Activated CD4-positive, alpha-beta T cell treated with anti-CD3 and anti-CD28 coated beads for 36 hours (primary cell): ENCODE results near the gene SMYD3. TPM values are rescaled to one million over a fixed set of nuclear protein-coding genes. Genes with fewer than 3 reads are reported as not detected.

Experiments
- ATAC-seq: fragments of 200-7000 bp; cut with Tn5 transposase; one replicate; pipeline ENCODE4 v1.10.0; 2021; ENCODE audit warnings: mild to moderate bottlenecking, moderate library complexity
- CTCF ChIA-PET: fragments of 350-600 bp; sonication (Branson Sonifier 250); formaldehyde crosslinking; loops from one replicate; lab custom pipeline; 2021; ENCODE audit warnings: antibody characterized with exemption; lab: Charles Lee
- POLR2A ChIA-PET: fragments of 350-600 bp; sonication (Branson Sonifier 250); formaldehyde crosslinking; loops from one replicate; lab custom pipeline; 2021; ENCODE audit warnings: antibody characterized with exemption, inconsistent platforms; lab: Charles Lee
- DNase-seq: peaks from one replicate; pipeline ENCODE4 v3.0.0-alpha.2; 2020
- H3K27ac Mint-ChIP-seq: one replicate; pipeline ENCODE4 v1.8.0; 2021; ENCODE audit warnings: mixed read lengths
- H3K27me3 Mint-ChIP-seq: one replicate; pipeline ENCODE4 v1.8.0; 2021; ENCODE audit warnings: mixed read lengths
- H3K36me3 Mint-ChIP-seq: one replicate; pipeline ENCODE4 v1.8.0; 2021; ENCODE audit warnings: low read depth, mixed read lengths
- H3K4me1 Mint-ChIP-seq: one replicate; pipeline ENCODE4 v1.8.0; 2021; ENCODE audit warnings: mixed read lengths
- H3K4me3 Mint-ChIP-seq: one replicate; pipeline ENCODE4 v1.8.0; 2021; ENCODE audit warnings: mild to moderate bottlenecking, moderate library complexity, mixed read lengths
- H3K9me3 Mint-ChIP-seq: one replicate; pipeline ENCODE4 v1.8.0; 2021; ENCODE audit warnings: low read depth, mixed read lengths
- intact Hi-C, 2 experiments: fragments of 100-400 bp; cut with DNase I in 1 of 2; cut with micrococcal nuclease in 1 of 2; formaldehyde crosslinking; loops; one replicate each; pipeline versions ENCODE4 v1.14.2 to v1.15.1; 2022 to 2024; cut with DNase I, micrococcal nuclease
- total RNA-seq, 2 experiments: library from RNA; stranded (reverse); gene quantifications; one replicate each; pipeline ENCODE4 v1.2.3, GENCODE V29; 2021

SMYD3 gene
- total RNA-seq, 2 experiments from 2014 or later, result 17.2 to 18.4 TPM

GRCh38 chr1:246383791-246384190 is 123.3 kb downstream of the SMYD3 start:
- peaks cover 3% of the 10 kb centered on the region for H3K36me3 Mint-ChIP-seq
- H3K4me3 Mint-ChIP-seq, result no peak overlapping the region
- H3K4me1 Mint-ChIP-seq, result peaks cover 14% of the 10 kb centered on the region
- H3K27me3 Mint-ChIP-seq, result no peaks in the 10 kb centered on the region
- ChIA-PET CTCF (interaction anchor here (1.2 kb wide), 1 partner anchor 29 kb away, joined by 3 read pairs; no protein-coding TSS in a partner anchor), POLR2A (no interaction called here)
- H3K9me3 Mint-ChIP-seq, result peaks cover 2% of the 10 kb centered on the region
- DNase-seq, result no peak
- no peak overlapping the region for H3K27ac Mint-ChIP-seq
- intact Hi-C loops, result loop anchor here in 1 of 2 experiments (5.0 kb wide), 1 partner anchor 44 kb away; no protein-coding TSS in a partner anchor
- no peak for ATAC-seq

GRCh38 chr1:246383239-246383589 is 123.9 kb downstream of the SMYD3 start:
- Mint-ChIP-seq H3K9me3 (peaks cover 2% of the 10 kb centered on the region), H3K36me3 (peaks cover 3% of the 10 kb centered on the region), H3K4me1 (peaks cover 14% of the 10 kb centered on the region), H3K4me3 (no peak overlapping the region), H3K27me3 (no peaks in the 10 kb centered on the region), H3K27ac (no peak overlapping the region)
- ATAC-seq (peak; percentile 73), DNase-seq (no peak)
- ChIA-PET POLR2A (no interaction called here), CTCF (interaction anchor here (1.7 kb wide), 1 partner anchor 23 kb away, joined by 5 read pairs; no protein-coding TSS in a partner anchor)
- intact Hi-C loops, result loop anchor here in 1 of 2 experiments (5.0 kb wide), 1 partner anchor 44 kb away; no protein-coding TSS in a partner anchor

- Mint-ChIP-seq H3K27ac (no peak overlapping the region), H3K4me3 (no peak overlapping the region), H3K27me3 (no peaks in the 10 kb centered on the region), H3K36me3 (peaks cover 3% of the 10 kb centered on the region), H3K9me3 (peaks cover 2% of the 10 kb centered on the region), H3K4me1 (peaks cover 14% of the 10 kb centered on the region)
- ATAC-seq (no peak), DNase-seq (no peak)
- ChIA-PET POLR2A (no interaction called here), CTCF (interaction anchor here (1.7 kb wide), 1 partner anchor 24 kb away, joined by 5 read pairs; no protein-coding TSS in a partner anchor)
- intact Hi-C loops, result loop anchor here in 1 of 2 experiments (5.0 kb wide), 1 partner anchor 45 kb away; no protein-coding TSS in a partner anchor
These were observed 124.4 kb downstream of the SMYD3 start for GRCh38 chr1:246382589-246383238.

- ChIA-PET POLR2A (no interaction called here), CTCF (interaction anchor here (0.6 to 1.7 kb wide), 2 partner anchors 25 to 127 kb away, joined by 4 to 5 read pairs; no protein-coding TSS in a partner anchor)
- ATAC-seq, result no peak
- Mint-ChIP-seq H3K36me3 (peaks cover 4% of the 10 kb centered on the region), H3K27ac (no peak overlapping the region), H3K4me1 (peaks cover 14% of the 10 kb centered on the region), H3K4me3 (no peak overlapping the region), H3K9me3 (peaks cover 4% of the 10 kb centered on the region), H3K27me3 (no peaks in the 10 kb centered on the region)
- intact Hi-C loops, result loop anchor here in 1 of 2 experiments (5.0 kb wide), 1 partner anchor 46 kb away; no protein-coding TSS in a partner anchor
- DNase-seq, result no peak
These were observed 125.6 kb downstream of the SMYD3 start for GRCh38 chr1:246381452-246381851.

GRCh38 chr1:246377625-246378153 is 129.4 kb downstream of the SMYD3 start:
- intact Hi-C loops, result no loop called here
- peaks cover 4% of the 10 kb centered on the region for H3K9me3 Mint-ChIP-seq
- POLR2A ChIA-PET, result no interaction called here
- DNase-seq (no peak), ATAC-seq (no peak)
- CTCF ChIA-PET, result no interaction called here
- H3K27ac Mint-ChIP-seq, result no peak overlapping the region
- no peak overlapping the region for H3K4me3 Mint-ChIP-seq
- no peaks in the 10 kb centered on the region for H3K4me1 Mint-ChIP-seq
- H3K36me3 Mint-ChIP-seq, result peaks cover 1% of the 10 kb centered on the region
- H3K27me3 Mint-ChIP-seq, result no peaks in the 10 kb centered on the region

GRCh38 chr1:246373828-246374569 is 133.1 kb downstream of the SMYD3 start:
- Mint-ChIP-seq H3K4me3 (no peak overlapping the region), H3K9me3 (peaks cover 1% of the 10 kb centered on the region), H3K36me3 (peaks cover 1% of the 10 kb centered on the region), H3K27ac (no peak overlapping the region), H3K27me3 (no peaks in the 10 kb centered on the region), H3K4me1 (no peaks in the 10 kb centered on the region)
- ChIA-PET POLR2A (no interaction called here), CTCF (no interaction called here)
- DNase-seq (no peak), ATAC-seq (no peak)
- intact Hi-C loops, result no loop called here

- ATAC-seq (no peak), DNase-seq (no peak)
- Mint-ChIP-seq H3K36me3 (peaks cover under 1% of the 10 kb centered on the region), H3K27ac (no peak overlapping the region), H3K4me1 (no peaks in the 10 kb centered on the region), H3K27me3 (no peaks in the 10 kb centered on the region), H3K4me3 (no peak overlapping the region), H3K9me3 (peaks cover under 1% of the 10 kb centered on the region)
- CTCF ChIA-PET, result no interaction called here
- intact Hi-C loops, result no loop called here
- POLR2A ChIA-PET, result no interaction called here
These were observed 134.5 kb downstream of the SMYD3 start for GRCh38 chr1:246372559-246372958.

GRCh38 chr1:246367041-246367440 is 140.0 kb downstream of the SMYD3 start:
- no peak for DNase-seq
- Mint-ChIP-seq H3K4me1 (peaks cover 20% of the 10 kb centered on the region), H3K27me3 (no peaks in the 10 kb centered on the region), H3K4me3 (no peak overlapping the region), H3K9me3 (no peaks in the 10 kb centered on the region), H3K36me3 (peaks cover 2% of the 10 kb centered on the region), H3K27ac (no peak overlapping the region)
- ChIA-PET POLR2A (no interaction called here), CTCF (no interaction called here)
- ATAC-seq, result no peak
- intact Hi-C loops, result no loop called here

- CTCF ChIA-PET, result no interaction called here
- H3K9me3 Mint-ChIP-seq, result peaks cover 6% of the 10 kb centered on the region
- H3K4me3 Mint-ChIP-seq, result no peak overlapping the region
- H3K4me1 Mint-ChIP-seq, result peaks cover 20% of the 10 kb centered on the region
- peaks cover 12% of the 10 kb centered on the region for H3K36me3 Mint-ChIP-seq
- H3K27ac Mint-ChIP-seq, result no peak overlapping the region
- DNase-seq (no peak), ATAC-seq (no peak)
- no peaks in the 10 kb centered on the region for H3K27me3 Mint-ChIP-seq
- POLR2A ChIA-PET, result interaction anchor here (0.6 to 0.7 kb wide), 2 partner anchors 64 to 107 kb away, joined by 3 to 5 read pairs; no protein-coding TSS in a partner anchor
- intact Hi-C loops, result loop anchor here in 1 of 2 experiments (2.0 kb wide), 1 partner anchor 27 kb away; no protein-coding TSS in a partner anchor
These were observed 141.4 kb downstream of the SMYD3 start for GRCh38 chr1:246365708-246366107.

GRCh38 chr1:246364415-246364941 is 142.6 kb downstream of the SMYD3 start:
- Mint-ChIP-seq H3K9me3 (peaks cover 16% of the 10 kb centered on the region), H3K36me3 (peaks cover 22% of the 10 kb centered on the region), H3K4me1 (peaks cover 20% of the 10 kb centered on the region), H3K27me3 (no peaks in the 10 kb centered on the region), H3K4me3 (peak overlapping the region; percentile 23), H3K27ac (peak overlapping the region; percentile 31)
- ChIA-PET CTCF (interaction anchor here (0.6 to 1.0 kb wide), 3 partner anchors 113 to 190 kb away, joined by 3 to 4 read pairs (median 3); no protein-coding TSS in a partner anchor), POLR2A (interaction anchor here (0.6 to 0.7 kb wide), 3 partner anchors 12 to 35 kb away, joined by 3 to 4 read pairs (median 3); no protein-coding TSS in a partner anchor)
- ATAC-seq, result peak; percentile 84
- intact Hi-C loops, result loop anchor here in 1 of 2 experiments (1.0 to 2.0 kb wide), 2 partner anchors 26 to 34 kb away; no protein-coding TSS in a partner anchor
- peak; percentile 26 for DNase-seq
